Measurements from ENCODE around the gene ADCK2.

- TF ChIP-seq, protein P1, sequence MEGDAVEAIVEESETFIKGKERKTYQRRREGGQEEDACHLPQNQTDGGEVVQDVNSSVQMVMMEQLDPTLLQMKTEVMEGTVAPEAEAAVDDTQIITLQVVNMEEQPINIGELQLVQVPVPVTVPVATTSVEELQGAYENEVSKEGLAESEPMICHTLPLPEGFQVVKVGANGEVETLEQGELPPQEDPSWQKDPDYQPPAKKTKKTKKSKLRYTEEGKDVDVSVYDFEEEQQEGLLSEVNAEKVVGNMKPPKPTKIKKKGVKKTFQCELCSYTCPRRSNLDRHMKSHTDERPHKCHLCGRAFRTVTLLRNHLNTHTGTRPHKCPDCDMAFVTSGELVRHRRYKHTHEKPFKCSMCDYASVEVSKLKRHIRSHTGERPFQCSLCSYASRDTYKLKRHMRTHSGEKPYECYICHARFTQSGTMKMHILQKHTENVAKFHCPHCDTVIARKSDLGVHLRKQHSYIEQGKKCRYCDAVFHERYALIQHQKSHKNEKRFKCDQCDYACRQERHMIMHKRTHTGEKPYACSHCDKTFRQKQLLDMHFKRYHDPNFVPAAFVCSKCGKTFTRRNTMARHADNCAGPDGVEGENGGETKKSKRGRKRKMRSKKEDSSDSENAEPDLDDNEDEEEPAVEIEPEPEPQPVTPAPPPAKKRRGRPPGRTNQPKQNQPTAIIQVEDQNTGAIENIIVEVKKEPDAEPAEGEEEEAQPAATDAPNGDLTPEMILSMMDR (conservative IDR thresholded peaks at IDR 0.05): no peak
- TF ChIP-seq ZFX (IDR thresholded peaks at IDR 0.05): no peak
These were observed 65.5 kb downstream of the ADCK2 start for GRCh38 chr7:140738280-140738679.

Measured in C4-2B (cell line).